ENCODE data around the gene EIF4G1. TPM values are rescaled to one million over a fixed set of nuclear protein-coding genes. Genes with fewer than 3 reads are reported as not detected.

Gene EIF4G1
- total and polyA plus RNA-seq, 2 of the 8 experiments (the other 6 are each of a cell fraction or from before 2014, with no cell fraction given) = 318 to 473 TPM

DNA sequence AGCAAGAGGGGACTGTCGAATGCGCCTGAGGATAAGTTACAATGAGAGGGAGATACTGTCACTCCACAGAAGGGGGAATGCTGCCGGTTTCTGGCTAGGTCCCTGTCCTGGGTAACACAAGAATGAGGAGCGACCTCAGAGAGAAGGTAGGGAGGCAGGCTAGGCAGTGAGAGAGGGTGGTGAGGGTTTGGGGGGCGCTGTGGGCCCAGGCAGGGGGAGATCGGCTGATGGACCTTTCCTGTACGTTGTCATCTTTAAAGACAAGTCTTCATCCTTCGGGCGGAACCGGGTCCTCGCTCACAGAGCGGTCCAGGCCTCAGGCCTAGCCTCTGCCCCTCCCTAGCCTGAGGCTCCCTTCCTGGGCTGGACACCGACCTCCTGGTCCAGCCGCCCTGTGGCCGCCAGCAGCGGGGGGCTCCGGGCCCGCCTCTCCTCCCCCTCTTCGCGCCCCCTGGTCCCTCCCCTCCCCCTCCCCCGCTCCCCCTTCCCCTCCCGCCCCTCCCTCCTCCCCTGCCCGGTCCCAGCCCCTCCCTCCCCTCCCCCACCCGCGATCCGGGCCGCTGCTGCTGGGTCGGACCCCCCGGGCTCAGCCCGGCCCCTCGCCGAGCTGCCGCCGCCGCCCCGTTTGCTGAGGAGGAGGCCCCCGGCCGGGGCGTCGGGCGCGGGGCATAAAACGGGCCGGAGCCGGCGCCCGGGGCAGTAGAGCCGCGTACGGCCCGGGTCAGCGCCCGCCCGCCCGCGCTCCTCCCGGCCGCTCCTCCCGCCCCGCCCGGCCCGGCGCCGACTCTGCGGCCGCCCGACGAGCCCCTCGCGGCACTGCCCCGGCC lies 65.2 kb downstream of the EIF4G1 start, which contains the start of gene CHRD:
CHRD (plus strand) TSS at position 697 of the 827 bp plus-strand sequence. CDS start 265 bp downstream, outside the sequence.
- Histone ChIP-seq H3K27ac (ENCODE audit: low read depth, low read length) (no peak within 1 kb of the TSS), H2BK20ac (ENCODE audit: low read length) (0 out of 2 replicates have a peak within 1 kb of the TSS, but pooled peaks have one; percentile 1), H2BK120ac (replicated peaks; ENCODE audit: low read depth, low read length) (no peak within 1 kb of the TSS), H3K4me1 (replicated peaks in 1 of 4; ENCODE audit: control insufficient read depth in 3 of 4, insufficient read depth in 4 of 4, low read length in 3 of 4) (peaks cover 0 to 33% (median 27%) of the 10 kb centered on the region in 4 experiments; a peak in 6 of 7 replicates), H3K27me3 (replicated peaks in 1 of 4; ENCODE audit: control insufficient read depth in 3 of 4, extremely low read depth in 1 of 4, insufficient read depth in 3 of 4, low read length in 3 of 4) (peaks cover 31 to 53% (median 49%) of the 10 kb centered on the region in 4 experiments), H4K91ac (replicated peaks; ENCODE audit: insufficient read length, low read length) (peak within 1 kb of the TSS; percentile 27), H3K79me2 (ENCODE audit: control insufficient read depth in 1 of 2, insufficient read depth in 2 of 2, low read length in 2 of 2) (no peaks in the 10 kb centered on the region), H4K5ac (ENCODE audit: insufficient read length, low read depth, low read length) (no peak within 1 kb of the TSS), H2BK15ac (ENCODE audit: low read length) (peak within 1 kb of the TSS; percentile 61; the same call in 1 of the 2 replicates), H4K8ac (ENCODE audit: extremely low read depth, insufficient read depth, low read length) (no peak within 1 kb of the TSS; the same call in 1 of the 2 replicates), H3K56ac (replicated peaks; ENCODE audit: insufficient read length, low read depth, low read length) (no peak within 1 kb of the TSS), H2BK5ac (ENCODE audit: low read depth, low read length) (peak within 1 kb of the TSS; percentile 71; the same call in 1 of the 2 replicates), H2AFZ (ENCODE audit: low read length) (no peak within 1 kb of the TSS), H3K23me2 (ENCODE audit: low read depth, low read length) (peaks cover 15% of the 10 kb centered on the region; the same call in 1 of the 2 replicates), H3K4me3 (ENCODE audit: extremely low read depth in 1 of 4, insufficient read depth in 2 of 4, low read depth in 3 of 4, low read length in 4 of 4) (peak within 1 kb of the TSS; percentile 52 to 71 (median 55)), H3K4ac (replicated peaks; ENCODE audit: insufficient read length, low read depth, low read length) (no peak within 1 kb of the TSS), H3K9ac (replicated peaks in 1 of 4; ENCODE audit: extremely low read depth in 1 of 4, low read depth in 3 of 4, low read length in 3 of 4) (no peak within 1 kb of the TSS), H2BK12ac (ENCODE audit: low read depth, low read length) (peak within 1 kb of the TSS; percentile 5; the same call in 1 of the 2 replicates), H3K36me3 (ENCODE audit: control insufficient read depth in 2 of 4, insufficient read depth in 4 of 4, low read length in 3 of 4) (no peaks in the 10 kb centered on the region), H2AK5ac (ENCODE audit: low read depth, low read length) (no peak within 1 kb of the TSS), H3K18ac (ENCODE audit: extremely low read depth, low read length) (peak within 1 kb of the TSS; percentile 36), H3K79me1 (ENCODE audit: low read depth, low read length) (no peaks in the 10 kb centered on the region), H3K9me3 (ENCODE audit: insufficient read depth in 2 of 2, low read depth in 1 of 2, low read length in 1 of 2) (no peaks in the 10 kb centered on the region), H3K4me2 (ENCODE audit: insufficient read depth in 1 of 2, low read depth in 2 of 2, low read length in 2 of 2) (peak within 1 kb of the TSS; percentile 93 to 97), H3K14ac (ENCODE audit: insufficient read length) (no peak within 1 kb of the TSS), H4K20me1 (replicated peaks in 1 of 2; ENCODE audit: control insufficient read depth in 1 of 2, insufficient read depth in 2 of 2, low read length in 2 of 2) (peaks cover 2 to 9% of the 10 kb centered on the region in 2 experiments), H3K23ac (ENCODE audit: insufficient read length) (no peak within 1 kb of the TSS)
- no peak for FAIRE-seq
- 11% methylated on average over 11 of the region's 71 CpGs; no CpG with 5 or more reads in 1 of the 2 experiments for WGBS, 2 experiments (ENCODE audit: extremely low coverage in 1 of 2, insufficient coverage in 1 of 2, insufficient read length in 1 of 2, insufficient replicate concordance in 2 of 2, low coverage in 1 of 2, low lambda C conversion rate in 2 of 2, missing lambda C conversion rate in 1 of 2)
- ChIA-PET CTCF (ENCODE audit: partially characterized antibody) (interaction anchor here (0.9 to 8.3 kb wide), 4 partner anchors 6 to 161 kb away, joined by 3 to 78 read pairs (median 20); no protein-coding TSS in a partner anchor), POLR2A (ENCODE audit: partially characterized antibody) (interaction anchor here (1.0 to 1.2 kb wide), 2 partner anchors 16 to 244 kb away, joined by 3 read pairs; partner anchors contain the start of gene EIF2B5)
- DNase-seq (ENCODE audit: low read depth in 1 of 2, low spot score in 2 of 2) = no peak
- 0 out of 4 replicates have a peak, but pooled peaks of 1 of the 2 experiments have one; percentile 1 for TF ChIP-seq SIN3A (conservative IDR thresholded peaks at IDR 0.05 in 1 of 2, IDR thresholded peaks at IDR 0.05 in 1 of 2; ENCODE audit: low read depth in 1 of 2, low read length in 2 of 2)
- no peak for TF ChIP-seq EGR1 (IDR thresholded peaks at IDR 0.05; ENCODE audit: borderline replicate concordance, low read depth, low read length)
- TF ChIP-seq SAP30 (IDR thresholded peaks at IDR 0.05; ENCODE audit: insufficient read depth, insufficient replicate concordance, low read length) = peak; percentile 36
- no peak for TF ChIP-seq TEAD4 (IDR thresholded peaks at IDR 0.05; ENCODE audit: low read depth, low read length)
- TF ChIP-seq BCL11A (IDR thresholded peaks at IDR 0.05; ENCODE audit: low read depth in 2 of 2, low read length in 2 of 2) = no peak
- no peak; the same call in 1 of the 2 replicates for TF ChIP-seq SUZ12 (IDR thresholded peaks at IDR 0.05; ENCODE audit: low read length)
- no peak for TF ChIP-seq GABPA (IDR thresholded peaks at IDR 0.05; ENCODE audit: borderline replicate concordance, insufficient read depth, low read length)
- TF ChIP-seq ASH2L (IDR thresholded peaks at IDR 0.05; ENCODE audit: low read length) = no peak
- no peak for TF ChIP-seq HDAC2 (IDR thresholded peaks at IDR 0.05; ENCODE audit: borderline replicate concordance in 1 of 2, low read depth in 2 of 2, low read length in 2 of 2)
- no peak for TF ChIP-seq TBP (IDR thresholded peaks at IDR 0.05; ENCODE audit: low read depth, low read length)

All from H1 (cell line).